Body of pancreas (tissue), 4 donors: ENCODE data around the gene PLCB3.

Experiments
- POLR2A ChIP-seq, 3 donors: fragments of 450-650 bp; IDR thresholded peaks; one replicate each; pipeline ENCODE4 v1.6.1; 2016; ENCODE audit warnings: antibody characterized with exemption in 3 of 3, mild to moderate bottlenecking in 2 of 3
- TF ChIP-seq, protein P1 (sequence below), 7 experiments: fragments of 450-650 bp in 4 of 7; fragments of 200-600 bp in 3 of 7; sonication (generic) in 3 of 7; IDR thresholded peaks; one replicate each; pipeline ENCODE4 v1.5.1; 2016 to 2019; ENCODE audit warnings: antibody characterized with exemption in 7 of 7

DNA sequence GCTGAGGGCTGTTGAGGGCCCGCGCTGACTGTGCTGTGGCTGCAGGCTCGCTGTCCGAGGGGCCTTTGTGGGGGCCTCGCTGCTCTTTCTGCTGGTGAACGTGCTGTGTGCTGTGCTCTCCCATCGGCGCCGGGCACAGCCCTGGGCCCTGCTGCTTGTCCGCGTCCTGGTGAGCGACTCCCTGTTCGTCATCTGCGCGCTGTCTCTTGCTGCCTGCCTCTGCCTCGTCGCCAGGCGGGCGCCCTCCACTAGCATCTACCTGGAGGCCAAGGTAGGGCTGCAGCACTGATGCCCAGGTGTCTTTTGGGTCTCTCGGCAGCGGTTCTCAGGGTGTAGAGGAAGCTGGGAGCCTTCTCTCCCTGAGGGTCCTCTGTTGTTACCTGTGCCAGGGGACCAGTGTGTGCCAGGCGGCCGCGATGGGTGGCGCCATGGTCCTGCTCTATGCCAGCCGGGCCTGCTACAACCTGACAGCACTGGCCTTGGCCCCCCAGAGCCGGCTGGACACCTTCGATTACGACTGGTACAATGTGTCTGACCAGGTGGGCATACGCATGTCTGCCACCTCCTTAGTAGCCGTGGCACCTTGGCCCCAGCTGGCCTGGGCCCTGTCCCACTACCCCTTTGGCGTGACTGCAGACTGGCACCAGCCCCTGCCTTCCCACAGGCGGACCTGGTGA, 36.5 kb downstream of the PLCB3 start:
- TF ChIP-seq, protein P1, sequence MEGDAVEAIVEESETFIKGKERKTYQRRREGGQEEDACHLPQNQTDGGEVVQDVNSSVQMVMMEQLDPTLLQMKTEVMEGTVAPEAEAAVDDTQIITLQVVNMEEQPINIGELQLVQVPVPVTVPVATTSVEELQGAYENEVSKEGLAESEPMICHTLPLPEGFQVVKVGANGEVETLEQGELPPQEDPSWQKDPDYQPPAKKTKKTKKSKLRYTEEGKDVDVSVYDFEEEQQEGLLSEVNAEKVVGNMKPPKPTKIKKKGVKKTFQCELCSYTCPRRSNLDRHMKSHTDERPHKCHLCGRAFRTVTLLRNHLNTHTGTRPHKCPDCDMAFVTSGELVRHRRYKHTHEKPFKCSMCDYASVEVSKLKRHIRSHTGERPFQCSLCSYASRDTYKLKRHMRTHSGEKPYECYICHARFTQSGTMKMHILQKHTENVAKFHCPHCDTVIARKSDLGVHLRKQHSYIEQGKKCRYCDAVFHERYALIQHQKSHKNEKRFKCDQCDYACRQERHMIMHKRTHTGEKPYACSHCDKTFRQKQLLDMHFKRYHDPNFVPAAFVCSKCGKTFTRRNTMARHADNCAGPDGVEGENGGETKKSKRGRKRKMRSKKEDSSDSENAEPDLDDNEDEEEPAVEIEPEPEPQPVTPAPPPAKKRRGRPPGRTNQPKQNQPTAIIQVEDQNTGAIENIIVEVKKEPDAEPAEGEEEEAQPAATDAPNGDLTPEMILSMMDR (IDR thresholded peaks at IDR 0.05): no peak
- no peak for TF ChIP-seq POLR2A (IDR thresholded peaks at IDR 0.05)
